Omental fat pad (tissue), 4 donors: Measurements from ENCODE around the gene ZDHHC9. TPM values are rescaled to one million over a fixed set of nuclear protein-coding genes. Genes with fewer than 3 reads are reported as not detected.

Experiments used
- ATAC-seq: fragments of 150-250 bp; one replicate; pipeline ENCODE4 v1.9.1; 2016; ENCODE audit warnings: mild to moderate bottlenecking, moderate library complexity; ENCODE audit not compliant: low FRiP score
- DNase-seq: peaks from one replicate; pipeline ENCODE4 v3.0.0-alpha.2; 2019; ENCODE audit warnings: low spot score
- total RNA-seq, 4 donors: library from RNA; depleted of rRNA; stranded (reverse); fragments of >200 nt; gene quantifications; one replicate each; pipeline ENCODE4 v1.1.0, GENCODE V29; 2016
- TF ChIP-seq, protein P1 (sequence below), 3 donors: fragments of 450-650 bp; IDR thresholded peaks; one replicate each; pipeline ENCODE4 v1.5.1; 2016 to 2017; ENCODE audit warnings: antibody characterized with exemption in 3 of 3, mild to moderate bottlenecking in 3 of 3, moderate library complexity in 2 of 3

Gene ZDHHC9
- total RNA-seq, 4 donors from 2014 or later = 29.9 to 58.7 (median 45.2) TPM

- TF ChIP-seq, protein P1, sequence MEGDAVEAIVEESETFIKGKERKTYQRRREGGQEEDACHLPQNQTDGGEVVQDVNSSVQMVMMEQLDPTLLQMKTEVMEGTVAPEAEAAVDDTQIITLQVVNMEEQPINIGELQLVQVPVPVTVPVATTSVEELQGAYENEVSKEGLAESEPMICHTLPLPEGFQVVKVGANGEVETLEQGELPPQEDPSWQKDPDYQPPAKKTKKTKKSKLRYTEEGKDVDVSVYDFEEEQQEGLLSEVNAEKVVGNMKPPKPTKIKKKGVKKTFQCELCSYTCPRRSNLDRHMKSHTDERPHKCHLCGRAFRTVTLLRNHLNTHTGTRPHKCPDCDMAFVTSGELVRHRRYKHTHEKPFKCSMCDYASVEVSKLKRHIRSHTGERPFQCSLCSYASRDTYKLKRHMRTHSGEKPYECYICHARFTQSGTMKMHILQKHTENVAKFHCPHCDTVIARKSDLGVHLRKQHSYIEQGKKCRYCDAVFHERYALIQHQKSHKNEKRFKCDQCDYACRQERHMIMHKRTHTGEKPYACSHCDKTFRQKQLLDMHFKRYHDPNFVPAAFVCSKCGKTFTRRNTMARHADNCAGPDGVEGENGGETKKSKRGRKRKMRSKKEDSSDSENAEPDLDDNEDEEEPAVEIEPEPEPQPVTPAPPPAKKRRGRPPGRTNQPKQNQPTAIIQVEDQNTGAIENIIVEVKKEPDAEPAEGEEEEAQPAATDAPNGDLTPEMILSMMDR (IDR thresholded peaks at IDR 0.05) = no peak
- ATAC-seq = no peak
- DNase-seq = no peak
Observed at GRCh38 chrX:129833153-129833990, 10.3 kb downstream of the ZDHHC9 start.

DNA sequence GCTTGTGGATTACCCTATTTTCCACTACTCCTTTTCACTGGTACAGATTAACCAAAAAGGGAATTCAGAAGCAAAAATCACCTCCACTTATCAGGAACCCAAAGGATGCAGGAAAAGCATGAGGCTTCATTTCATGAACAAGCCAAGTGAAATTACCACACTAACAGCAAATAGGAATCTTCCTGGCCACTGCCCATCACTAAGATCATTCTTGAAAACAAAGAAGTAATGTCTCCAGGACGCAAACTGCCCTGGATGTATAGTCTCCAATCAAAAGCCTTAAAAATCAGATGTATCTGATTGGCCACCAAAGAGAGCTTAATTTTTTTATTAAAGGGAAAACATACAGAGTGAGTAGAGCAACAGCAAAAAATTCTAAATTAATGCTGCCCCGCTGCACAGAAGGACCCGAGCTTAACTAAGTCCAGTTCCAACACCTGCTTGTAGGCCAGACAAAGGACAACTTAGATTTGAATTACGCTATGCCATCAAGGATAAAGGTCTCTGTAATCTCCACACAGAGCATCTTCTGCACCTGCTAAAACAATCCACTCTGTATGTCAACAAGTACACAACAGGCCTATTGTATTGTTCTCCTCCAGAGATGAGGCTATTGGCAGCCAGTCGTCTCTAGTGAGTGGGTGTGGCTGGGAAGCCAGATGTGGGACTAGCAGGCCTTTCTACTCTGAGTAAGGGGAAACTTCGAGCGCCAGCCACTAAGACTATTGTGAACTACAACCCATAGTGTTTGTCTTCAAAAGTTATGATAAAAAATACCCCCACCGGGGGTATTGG, 12.4 kb downstream of the ZDHHC9 start:
- DNase-seq (no peak), ATAC-seq (no peak)
- TF ChIP-seq, protein P1 (IDR thresholded peaks at IDR 0.05) = no peak

DNA sequence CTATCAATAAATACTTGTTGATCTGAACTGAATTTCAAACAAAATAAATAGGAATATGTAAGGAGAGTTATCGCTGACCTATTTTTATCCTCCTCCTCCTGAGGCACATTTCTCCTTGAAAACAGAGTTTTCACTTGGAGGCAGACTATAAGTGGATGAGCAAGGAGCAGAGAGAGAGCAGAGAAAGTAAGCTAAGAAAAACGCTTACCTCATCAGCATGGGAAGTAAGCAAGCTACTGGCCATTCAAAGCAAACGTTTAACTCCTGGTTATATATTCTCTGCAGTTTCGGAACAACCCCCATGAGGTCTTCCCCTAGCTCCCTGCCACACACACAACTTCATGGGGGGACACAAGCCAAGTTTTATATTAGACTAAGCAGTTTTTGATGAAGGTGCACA, 13.2 kb downstream of the ZDHHC9 start:
- ATAC-seq (no peak), DNase-seq (no peak)
- TF ChIP-seq, protein P1 (IDR thresholded peaks at IDR 0.05) = no peak

GRCh38 chrX:129825746-129826505, 17.8 kb downstream of the ZDHHC9 start:
- TF ChIP-seq, protein P1 (IDR thresholded peaks at IDR 0.05) = no peak
- no peak for ATAC-seq
- DNase-seq = no peak

DNA sequence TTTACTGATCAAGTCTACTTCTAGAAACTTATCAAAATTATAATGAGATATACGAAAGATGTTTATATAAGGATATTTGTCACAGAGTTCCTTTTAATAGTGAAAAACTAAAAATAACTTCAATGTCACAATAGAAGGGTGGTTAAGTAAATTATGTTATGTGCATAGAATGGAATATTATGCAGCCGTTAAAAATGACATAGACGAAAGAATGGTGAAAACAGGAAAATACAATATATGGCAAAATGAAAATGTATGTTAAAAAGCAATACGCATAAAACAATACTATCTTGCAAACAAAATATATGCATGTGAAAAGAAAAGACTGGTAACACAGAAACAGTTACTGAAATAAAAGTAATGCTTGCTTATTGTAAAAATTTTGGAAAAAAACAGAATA, 19.1 kb downstream of the ZDHHC9 start:
- DNase-seq (no peak), ATAC-seq (no peak)
- TF ChIP-seq, protein P1 (IDR thresholded peaks at IDR 0.05) = no peak

DNA sequence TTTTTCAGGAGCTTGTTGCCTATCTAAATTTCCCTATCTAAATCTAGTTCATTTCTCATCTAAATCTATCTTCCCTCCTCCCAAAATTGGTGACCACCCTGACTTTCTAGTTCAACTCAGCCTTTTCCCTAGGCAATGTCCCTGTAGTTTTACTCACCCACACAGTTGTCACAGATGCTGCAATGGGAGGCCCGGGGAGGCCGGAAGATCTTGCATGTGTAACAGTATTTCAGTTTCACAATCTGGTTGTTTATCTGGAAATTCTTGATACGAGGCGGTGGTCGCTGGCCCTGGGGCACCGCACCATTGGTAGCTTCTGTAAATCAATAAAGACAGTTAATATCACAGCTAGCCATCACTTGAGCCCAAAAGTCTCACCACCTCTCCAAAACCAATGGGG, 20.2 kb downstream of the ZDHHC9 start:
- ATAC-seq (no peak), DNase-seq (no peak)
- TF ChIP-seq, protein P1 (IDR thresholded peaks at IDR 0.05) = no peak
